HEK293 (cell line): ENCODE data around the gene CIDEA.
"Not testable (repeated sequence)": the region's sequence is repeated elsewhere in the genome, so short reads cannot be mapped to it uniquely, and the experiment has no call there.

Experiments
- CTCF ChIA-PET: fragments of 350-600 bp; formaldehyde crosslinking; extraction: SDS; loops from one replicate; lab custom pipeline; 2021; ENCODE audit warnings: antibody characterized with exemption; lab: Yijun Ruan, JAX
- POLR2A ChIA-PET: fragments of 300-600 bp; formaldehyde crosslinking; extraction: SDS; loops from one replicate; lab custom pipeline; 2020; ENCODE audit warnings: antibody characterized with exemption, inconsistent platforms; lab: Yijun Ruan, JAX
- H3K27ac ChIP-seq: fragments of 200-500 bp; sonication (Bioruptor generic); 2 replicates; pipeline ENCODE4 v1.5.1; 2014; ENCODE audit warnings: low read depth, low read length, control low read depth, inconsistent platforms; ENCODE audit errors: extremely low read depth
- H3K36me3 ChIP-seq, 2 experiments: fragments of 200-500 bp in 1 of 2; sonication (Bioruptor generic) in 1 of 2; 1 replicate in 1 of 2; 2 replicates in 1 of 2; pipeline ENCODE4 v1.5.1; 2014 to 2017; ENCODE audit warnings: inconsistent platforms in 2 of 2, low read length in 2 of 2; ENCODE audit not compliant: control insufficient read depth in 2 of 2, insufficient read depth in 1 of 2
- H3K4me1 ChIP-seq: fragments of 200-500 bp; sonication (Bioruptor generic); 2 replicates; pipeline ENCODE4 v1.5.1; 2014; ENCODE audit warnings: mild to moderate bottlenecking, low read length, inconsistent platforms; ENCODE audit not compliant: control insufficient read depth, insufficient read depth
- H3K4me3 ChIP-seq: 2 replicates; pipeline ENCODE4 v1.5.1; 2011; ENCODE audit warnings: low read depth, mild to moderate bottlenecking, control low read depth, low read length, moderate library complexity
- H3K9me3 ChIP-seq: fragments of 200-500 bp; sonication (Bioruptor generic); 2 replicates; pipeline ENCODE4 v1.5.1; 2014; ENCODE audit warnings: low read depth, low read length, inconsistent platforms; ENCODE audit not compliant: control insufficient read depth, insufficient read depth
- INSM2 ChIP-seq: fragments of 450-650 bp; formaldehyde crosslinking; IDR thresholded peaks from 2 replicates; pipeline ENCODE4 v1.5.1; 2016; ENCODE audit warnings: missing biosample characterization, missing genetic modification characterization
- KLF17 ChIP-seq: fragments of 450-650 bp; formaldehyde crosslinking; IDR thresholded peaks from 2 replicates; pipeline ENCODE4 v1.5.1; 2016; ENCODE audit warnings: missing biosample characterization, missing genetic modification characterization
- MYNN ChIP-seq: fragments of 450-650 bp; formaldehyde crosslinking; IDR thresholded peaks from 2 replicates; pipeline ENCODE4 v1.5.1; 2016; ENCODE audit warnings: missing biosample characterization, missing genetic modification characterization, borderline replicate concordance
- MZF1 ChIP-seq: fragments of 450-650 bp; formaldehyde crosslinking; IDR thresholded peaks from 2 replicates; pipeline ENCODE4 v1.5.1; 2017; ENCODE audit warnings: missing biosample characterization, missing genetic modification characterization, borderline replicate concordance
- TSHZ1 ChIP-seq: fragments of 450-650 bp; formaldehyde crosslinking; IDR thresholded peaks from 2 replicates; pipeline ENCODE4 v1.5.1; 2016; ENCODE audit warnings: missing biosample characterization, missing genetic modification characterization, borderline replicate concordance
- WT1 ChIP-seq: fragments of 450-650 bp; formaldehyde crosslinking; IDR thresholded peaks from 2 replicates; pipeline ENCODE4 v1.5.1; 2016; ENCODE audit warnings: missing biosample characterization, missing genetic modification characterization
- ZBTB17 ChIP-seq: fragments of 450-650 bp; formaldehyde crosslinking; IDR thresholded peaks from 2 replicates; pipeline ENCODE4 v1.5.1; 2016; ENCODE audit warnings: missing biosample characterization, missing genetic modification characterization
- ZBTB7A ChIP-seq: fragments of 450-650 bp; formaldehyde crosslinking; IDR thresholded peaks from 2 replicates; pipeline ENCODE4 v1.5.1; 2016; ENCODE audit warnings: low read depth, missing biosample characterization, missing genetic modification characterization
- ZNF114 ChIP-seq: fragments of 450-650 bp; formaldehyde crosslinking; IDR thresholded peaks from 2 replicates; pipeline ENCODE4 v1.5.0; 2017; ENCODE audit warnings: missing biosample characterization, missing genetic modification characterization
- ZNF138 ChIP-seq: fragments of 450-650 bp; formaldehyde crosslinking; IDR thresholded peaks from 2 replicates; pipeline ENCODE4 v1.5.1; 2016; ENCODE audit warnings: missing biosample characterization, missing genetic modification characterization, borderline replicate concordance
- ZNF24 ChIP-seq: fragments of 450-650 bp; formaldehyde crosslinking; IDR thresholded peaks from 2 replicates; pipeline ENCODE4 v1.5.1; 2016; ENCODE audit warnings: missing biosample characterization, missing genetic modification characterization
- ZNF341 ChIP-seq: fragments of 450-650 bp; formaldehyde crosslinking; IDR thresholded peaks from 2 replicates; pipeline ENCODE4; 2016; ENCODE audit warnings: low read depth, missing biosample characterization, missing genetic modification characterization
- ZNF350 ChIP-seq: fragments of 450-650 bp; formaldehyde crosslinking; IDR thresholded peaks from 2 replicates; pipeline ENCODE4 v1.5.0; 2017; ENCODE audit warnings: missing biosample characterization, mild to moderate bottlenecking, missing genetic modification characterization
- ZNF354C ChIP-seq: fragments of 450-650 bp; formaldehyde crosslinking; IDR thresholded peaks from 2 replicates; pipeline ENCODE4 v1.5.1; 2016; ENCODE audit warnings: missing biosample characterization, missing genetic modification characterization, low read depth, borderline replicate concordance
- ZNF362 ChIP-seq: fragments of 450-650 bp; formaldehyde crosslinking; IDR thresholded peaks from 2 replicates; pipeline ENCODE4 v1.5.1; 2016; ENCODE audit warnings: missing biosample characterization, missing genetic modification characterization
- ZNF366 ChIP-seq: fragments of 450-650 bp; formaldehyde crosslinking; conservative IDR thresholded peaks from 2 replicates; pipeline ENCODE4 v1.5.1; 2016; ENCODE audit warnings: missing biosample characterization, missing genetic modification characterization
- ZNF391 ChIP-seq: fragments of 450-650 bp; formaldehyde crosslinking; IDR thresholded peaks from 2 replicates; pipeline ENCODE4 v1.5.1; 2016; ENCODE audit warnings: low read depth, missing biosample characterization, missing genetic modification characterization, borderline replicate concordance
- ZNF433 ChIP-seq: fragments of 450-650 bp; formaldehyde crosslinking; IDR thresholded peaks from 2 replicates; pipeline ENCODE4 v1.5.1; 2016; ENCODE audit warnings: missing biosample characterization, missing genetic modification characterization, low read depth
- ZNF513 ChIP-seq: fragments of 450-650 bp; IDR thresholded peaks from 2 replicates; pipeline ENCODE4 v1.5.1; 2018; ENCODE audit warnings: missing biosample characterization, missing genetic modification characterization
- ZNF561 ChIP-seq: fragments of 450-650 bp; IDR thresholded peaks from 2 replicates; pipeline ENCODE4 v1.5.1; 2018; ENCODE audit warnings: missing biosample characterization, missing genetic modification characterization, borderline replicate concordance
- ZNF629 ChIP-seq: fragments of 450-650 bp; formaldehyde crosslinking; IDR thresholded peaks from 2 replicates; pipeline ENCODE4 v1.5.1; 2017; ENCODE audit warnings: missing biosample characterization, missing genetic modification characterization
- ZNF747 ChIP-seq: fragments of 450-650 bp; formaldehyde crosslinking; IDR thresholded peaks from 2 replicates; pipeline ENCODE4 v1.5.1; 2016; ENCODE audit warnings: missing biosample characterization, missing genetic modification characterization
- ZSCAN23 ChIP-seq: fragments of 450-650 bp; formaldehyde crosslinking; IDR thresholded peaks from 2 replicates; pipeline ENCODE4 v1.5.1; 2016; ENCODE audit warnings: missing biosample characterization, missing genetic modification characterization

CIDEA gene

GRCh38 chr18:12242658-12243260 is 11.4 kb upstream of the CIDEA start:
- H3K4me1 ChIP-seq, result no peaks in the 10 kb centered on the region
- no peaks in the 10 kb centered on the region for H3K9me3 ChIP-seq
- TF ChIP-seq MZF1 (no peak), ZNF433 (no peak), ZNF350 (tag by site-specific recombination) (no peak), ZNF24 (tag by site-specific recombination) (no peak), ZNF747 (tag by site-specific recombination) (no peak), WT1 (tag by site-specific recombination) (no peak), ZNF114 (no peak), ZNF354C (tag by site-specific recombination) (no peak), ZNF513 (tag by site-specific recombination) (no peak), ZNF362 (no peak), KLF17 (tag by site-specific recombination) (no peak), ZSCAN23 (no peak), ZNF561 (tag by site-specific recombination) (no peak), ZBTB7A (tag by site-specific recombination) (no peak), ZBTB17 (no peak), MYNN (tag by site-specific recombination) (no peak)
- TF ChIP-seq, all 188 proteins: peak for 0
- ChIA-PET CTCF (no interaction called here), POLR2A (no interaction called here)
- no peaks in the 10 kb centered on the region for H3K36me3 ChIP-seq
- no peak overlapping the region for H3K27ac ChIP-seq
- no peak overlapping the region for H3K4me3 ChIP-seq

- H3K36me3 ChIP-seq, CTCF ChIA-PET, POLR2A ChIA-PET, H3K4me3 ChIP-seq, H3K27ac ChIP-seq, H3K4me1 ChIP-seq, H3K9me3 ChIP-seq: not testable (repeated sequence)
Observed at GRCh38 chr18:12243272-12243671, 10.9 kb upstream of the CIDEA start.

GRCh38 chr18:12245793-12246135 is 8.4 kb upstream of the CIDEA start:
- ChIA-PET CTCF (interaction anchor here (3.7 kb wide), 1 partner anchor 10 kb away, joined by 15 read pairs; no protein-coding TSS in a partner anchor), POLR2A (no interaction called here)
- Histone ChIP-seq H3K4me1 (no peaks in the 10 kb centered on the region), H3K4me3 (no peak overlapping the region), H3K36me3 (no peaks in the 10 kb centered on the region), H3K27ac (no peak overlapping the region), H3K9me3 (no peaks in the 10 kb centered on the region)
- TF ChIP-seq INSM2 (tag by site-specific recombination) (no peak), ZNF391 (no peak), ZNF366 (tag by site-specific recombination) (no peak), TSHZ1 (no peak), ZNF341 (no peak), ZNF138 (tag by site-specific recombination) (no peak), ZNF629 (no peak)
